Heart left ventricle (tissue), 16 donors: ENCODE measurements around the gene CCDC85C. TPM values are rescaled to one million over a fixed set of nuclear protein-coding genes. Genes with fewer than 3 reads are reported as not detected.

ENCODE experiments used
- ATAC-seq, 4 donors: fragments of 200-7000 bp; cut with Tn5 transposase; one replicate each; pipeline ENCODE4 v1.9.1; 2020 to 2022; ENCODE audit warnings: moderate library complexity in 4 of 4, mild to moderate bottlenecking in 3 of 4, moderate number of reproducible peaks in 1 of 4
- DNase-seq, 5 donors: peaks; one replicate each; pipeline ENCODE4 v3.0.0-alpha.2; 2020
- H3K27ac ChIP-seq, 12 donors: fragments of 200-600 bp; sonication (generic) in 4 of 12; one replicate each; pipeline versions ENCODE4 v1.5.0 to v1.8.0; 2016 to 2022; ENCODE audit warnings: mild to moderate bottlenecking in 2 of 12
- H3K27me3 ChIP-seq, 9 donors: fragments of 200-600 bp; sonication (generic) in 2 of 9; one replicate each; pipeline versions ENCODE4 v1.5.1 to v1.8.0; 2016 to 2022; ENCODE audit warnings: mild to moderate bottlenecking in 3 of 9
- H3K36me3 ChIP-seq, 9 donors: fragments of 200-600 bp; sonication (generic) in 2 of 9; one replicate each; pipeline versions ENCODE4 v1.5.0 to v1.8.0; 2018 to 2022; ENCODE audit warnings: mild to moderate bottlenecking in 2 of 9
- H3K4me1 ChIP-seq, 12 donors: fragments of 200-600 bp; sonication (generic) in 4 of 12; one replicate each; pipeline versions ENCODE4 v1.5.0 to v1.8.0; 2016 to 2022; ENCODE audit warnings: mild to moderate bottlenecking in 3 of 12
- H3K4me3 ChIP-seq, 12 donors: fragments of 200-600 bp; sonication (generic) in 4 of 12; one replicate each; pipeline versions ENCODE4 v1.5.0 to v1.8.0; 2017 to 2022; ENCODE audit warnings: mild to moderate bottlenecking in 9 of 12, moderate library complexity in 4 of 12
- H3K9me3 ChIP-seq, 12 donors: fragments of 200-600 bp; sonication (generic) in 4 of 12; one replicate each; pipeline versions ENCODE4 v1.5.0 to v1.8.0; 2016 to 2022; ENCODE audit warnings: mild to moderate bottlenecking in 1 of 12
- CTCF ChIP-seq, 12 donors: fragments of 200-600 bp; sonication (generic) in 4 of 12; IDR thresholded peaks; one replicate each; pipeline versions ENCODE4 v1.5.0 to v1.8.0; 2018 to 2022; ENCODE audit warnings: antibody characterized with exemption in 12 of 12, mild to moderate bottlenecking in 5 of 12
- POLR2A ChIP-seq, 2 donors: fragments of 450-650 bp; IDR thresholded peaks; one replicate each; pipeline ENCODE4 v1.6.1; 2017; ENCODE audit warnings: antibody characterized with exemption in 2 of 2, mild to moderate bottlenecking in 2 of 2, moderate library complexity in 2 of 2
- WGBS, 4 donors: extraction: QIAGEN DNeasy Blood & Tissue Kit in 2 of 4; methylation state at CpG; one replicate each; pipeline versions ENCODE4 v1.1.5 to v1.1.7; 2013 to 2018; 5-methylcytosine and 5-hydroxymethylcytosine counted together
- intact Hi-C, 10 donors: fragments of 100-400 bp; cut with DNase I; formaldehyde crosslinking; loops; one replicate each; pipeline versions ENCODE4 v1.11.1 to v1.14.2; 2022
- polyA plus RNA-seq, 2 donors: library from polyadenylated mRNA; stranded (reverse); fragments of 200-250 nt; gene quantifications; one replicate each; pipeline ENCODE4 v1.2.3, GENCODE V29; 2013
- total RNA-seq, 9 donors: library from RNA; depleted of rRNA in 2 of 9; stranded (reverse); fragments of >200 nt in 2 of 9; fragmentation: NEBNext Ultra II Directional in 3 of 9; extraction: Animal tissue kit (Norgen Biotek cat#: 25700) in 3 of 9; gene quantifications; one replicate each; pipeline versions ENCODE4 v1.1.0 to v1.2.4, GENCODE V29; 2016 to 2023
- donor health status: ischemic (EF 13 %, LVEDD 7.1; RV severe dilation, severe dysfunction).
- donor health status: healthy with polysubstance abuse.
- donor health status: DM: no; HTN: yes; CAD: no.
- donor health status: DM: no; HTN: no; CAD: no.
- donor health status: ischemic (EF 25% LVEDD 6.9; RV normal size, moderate dysfunction).
- donor health status: ischemic (EF 25% LVEDD 5.7; RV mildly dilated, moderate dysfunction).
- donor health status: healthy.
- donor health status: DM: yes; HTN: yes; CAD: no.
- donor health status: ischemic (EF 35%, LVEDD 5.7; RV mildly dilated, moderate dysfunction).
- donor health status: nonischemic (EF 11% LVEDD 7.7; RV severe dilation, severe dysfunction).
- donor health status: DM: yes; HTN: yes; CAD: no.
- donor health status: PGD.
- donor health status: ischemic (EF 29% LVEDD 5.4; RV normal size, mild dysfunction).
- donor health status: nonischemic (EF 23%, LVEDD 6.1; RV moderate dilation, normal function).

The CCDC85C gene
- total and polyA plus RNA-seq, 11 donors = 22.5 to 45.4 (median 29.7) TPM

GRCh38 chr14:99627510-99628381 is 23.7 kb upstream of the CCDC85C start:
- ATAC-seq (no peak), DNase-seq (no peak)
- Histone ChIP-seq H3K27ac (no peak overlapping the region), H3K27me3 (no peaks in the 10 kb centered on the region), H3K36me3 (no peaks in the 10 kb centered on the region), H3K4me1 (peaks cover 0 to 7% (median 2%) of the 10 kb centered on the region in 12 donors), H3K9me3 (no peaks in the 10 kb centered on the region), H3K4me3 (no peak overlapping the region)
- no peak for TF ChIP-seq POLR2A (IDR thresholded peaks at IDR 0.05)
- TF ChIP-seq CTCF (IDR thresholded peaks at IDR 0.05) = no peak
- intact Hi-C loops = loop anchor here in 6 of 10 donors (1.0 to 5.0 kb wide), 6 partner anchors 63 to 109 kb away; no protein-coding TSS in a partner anchor
- WGBS, 4 donors = 85 to 89% (median 87%) methylated on average over 13 of the region's 13 CpGs

DNA sequence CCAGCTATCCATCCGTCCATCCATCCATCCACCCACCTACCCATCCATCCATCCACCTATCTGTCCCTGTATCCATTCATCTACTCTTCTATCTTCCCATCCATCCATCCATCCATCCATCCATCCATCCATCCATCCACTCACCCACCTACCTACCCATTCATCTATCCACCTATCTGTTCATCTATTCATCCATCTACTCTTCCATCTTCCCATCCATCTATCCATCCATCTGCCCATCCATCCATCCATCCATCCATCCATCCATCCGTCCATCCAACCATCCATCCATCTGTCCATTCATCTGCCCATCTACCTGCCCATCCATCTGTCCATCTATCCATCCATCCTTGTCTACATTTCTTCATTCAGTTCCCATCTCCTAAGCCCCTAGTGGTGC is 23.1 kb upstream of the CCDC85C start:
- DNase-seq (no peak), ATAC-seq (no peak)
- no peak overlapping the region for H3K4me3 ChIP-seq
- TF ChIP-seq POLR2A (IDR thresholded peaks at IDR 0.05) (no peak), CTCF (IDR thresholded peaks at IDR 0.05) (no peak)
- no peaks in the 10 kb centered on the region for H3K9me3 ChIP-seq
- intact Hi-C loops = loop anchor here in 1 of 10 donors (5.0 kb wide), 1 partner anchor 65 kb away; no protein-coding TSS in a partner anchor
- no peaks in the 10 kb centered on the region for H3K27me3 ChIP-seq
- WGBS, 4 donors = 86 to 93% (median 90%) methylated on average over 2 of the region's 2 CpGs
- H3K4me1 ChIP-seq = peaks cover 0 to 7% (median 2%) of the 10 kb centered on the region in 12 donors
- H3K27ac ChIP-seq = no peak overlapping the region
- no peaks in the 10 kb centered on the region for H3K36me3 ChIP-seq

- no peak overlapping the region for H3K27ac ChIP-seq
- H3K4me3 ChIP-seq = no peak overlapping the region
- DNase-seq (no peak), ATAC-seq (no peak)
- H3K4me1 ChIP-seq = peaks cover 0 to 7% (median 2%) of the 10 kb centered on the region in 12 donors
- intact Hi-C loops = loop anchor here in 1 of 10 donors (5.0 kb wide), 1 partner anchor 64 kb away; no protein-coding TSS in a partner anchor
- 73 to 88% (median 81%) methylated on average over 9 to 11 of the region's 11 CpGs for WGBS, 4 donors
- no peaks in the 10 kb centered on the region for H3K9me3 ChIP-seq
- TF ChIP-seq POLR2A (IDR thresholded peaks at IDR 0.05) (no peak), CTCF (IDR thresholded peaks at IDR 0.05) (no peak)
- H3K27me3 ChIP-seq = no peaks in the 10 kb centered on the region
- no peaks in the 10 kb centered on the region for H3K36me3 ChIP-seq
Observed at GRCh38 chr14:99626041-99626648, 22.1 kb upstream of the CCDC85C start.

DNA sequence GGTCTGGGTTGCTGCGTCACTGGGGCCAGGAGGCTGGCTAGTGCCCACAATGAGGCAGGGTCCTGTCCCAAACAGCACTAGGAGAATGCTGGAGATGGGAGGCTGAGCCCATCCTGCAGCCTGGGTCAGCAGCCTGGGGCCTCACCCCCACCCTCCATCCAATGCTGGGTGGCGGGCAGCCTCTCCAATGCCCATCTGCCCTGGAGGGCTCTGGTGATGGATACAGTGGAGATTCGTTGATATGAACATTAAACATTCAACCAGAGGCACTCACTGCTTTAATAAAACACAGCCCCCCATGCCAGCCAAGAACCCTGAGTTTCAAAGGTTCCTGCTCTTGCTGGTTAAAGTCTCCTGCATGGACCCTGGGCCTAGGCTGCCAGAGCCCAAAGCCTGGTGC is 21.5 kb upstream of the CCDC85C start:
- Histone ChIP-seq H3K4me3 (no peak overlapping the region), H3K4me1 (peaks cover 0 to 8% (median 2%) of the 10 kb centered on the region in 12 donors), H3K27me3 (no peaks in the 10 kb centered on the region), H3K9me3 (no peaks in the 10 kb centered on the region), H3K27ac (no peak overlapping the region), H3K36me3 (no peaks in the 10 kb centered on the region)
- 86 to 91% (median 88%) methylated on average over 3 of the region's 3 CpGs for whole genome bisulfite sequencing, 4 donors
- TF ChIP-seq CTCF (IDR thresholded peaks at IDR 0.05) (no peak), POLR2A (IDR thresholded peaks at IDR 0.05) (no peak)
- DNase-seq (no peak), ATAC-seq (no peak)
- intact Hi-C loops = loop anchor here in 1 of 10 donors (5.0 kb wide), 1 partner anchor 63 kb away; no protein-coding TSS in a partner anchor
